Measurements from ENCODE around the gene RORC.

RORC gene

GRCh38 chr1:151847867-151848596 lies 16.4 kb upstream of the RORC start:
- DNase-seq: no peak

GRCh38 chr1:151846686-151847237 lies 15.2 kb upstream of the RORC start:
- no peak for DNase-seq

- DNase-seq: peak in 1 of 5 experiments; percentile 28
Observed at GRCh38 chr1:151846062-151846568, 14.5 kb upstream of the RORC start.

GRCh38 chr1:151843398-151843797 lies 11.8 kb upstream of the RORC start:
- no peak for DNase-seq

GRCh38 chr1:151841141-151841540 lies 9.5 kb upstream of the RORC start:
- no peak for DNase-seq

GRCh38 chr1:151840421-151840820 lies 8.8 kb upstream of the RORC start:
- DNase-seq: no peak

GRCh38 chr1:151839457-151840403 lies 8.1 kb upstream of the RORC start, which contains the start of gene C2CD4D:
Gene C2CD4D (minus strand): TSS chr1:151839820. CDS start chr1:151838989, 831 bp downstream.
- DNase-seq: peak; percentile 52 to 89 (median 63)

- DNase-seq: no peak
Observed at GRCh38 chr1:151839082-151839412, 7.4 kb upstream of the RORC start.

GRCh38 chr1:151838222-151839081 lies 6.8 kb upstream of the RORC start:
- DNase-seq: peak in 2 of 5 experiments; percentile 26 to 44

GRCh38 chr1:151837884-151838221 lies 6.3 kb upstream of the RORC start:
- DNase-seq: no peak

GRCh38 chr1:151837197-151837596 lies 5.6 kb upstream of the RORC start:
- peak in 2 of 5 experiments; percentile 31 to 63 for DNase-seq

- DNase-seq: no peak
Observed at GRCh38 chr1:151835596-151835995, 4.0 kb upstream of the RORC start.

GRCh38 chr1:151834239-151834638 lies 2.6 kb upstream of the RORC start:
- no peak for DNase-seq

- DNase-seq: no peak
Observed at GRCh38 chr1:151833172-151833900, 1.7 kb upstream of the RORC start.

- no peak for DNase-seq
Observed at GRCh38 chr1:151832318-151832980, 847 bp upstream of the RORC start.

GRCh38 chr1:151831256-151831591 lies 378 bp downstream of the RORC start:
- DNase-seq: no peak

GRCh38 chr1:151830055-151830454 lies 1.5 kb downstream of the RORC start:
- DNase-seq: no peak

- peak in 1 of 5 experiments; percentile 66 for DNase-seq
Observed at GRCh38 chr1:151829352-151830046, 2.1 kb downstream of the RORC start.

GRCh38 chr1:151828921-151829320 lies 2.7 kb downstream of the RORC start:
- DNase-seq: no peak

GRCh38 chr1:151827853-151828252 lies 3.7 kb downstream of the RORC start:
- DNase-seq: peak in 1 of 5 experiments; percentile 58

All from T-helper 2 cell (primary cell).